Amygdala (tissue), 56 donors: ENCODE results near the gene C19orf67.
"Not testable (repeated sequence)": the region's sequence is repeated elsewhere in the genome, so short reads cannot be mapped to it uniquely, and the experiment has no call there.

Experiments used
- DNase-seq, 56 donors: peaks; one replicate each; lab custom pipeline; 2025; lab: John Stamatoyannopoulos, UW

Gene C19orf67

GRCh38 chr19:14035159-14035558 lies 50.4 kb downstream of the C19orf67 start:
- DNase-seq: not testable (repeated sequence)

GRCh38 chr19:14033946-14034345 lies 51.6 kb downstream of the C19orf67 start:
- no peak for DNase-seq

- DNase-seq: peak in 28 of 56 donors; percentile 6 to 57 (median 26)
Measured at GRCh38 chr19:14031719-14032480, 53.7 kb downstream of the C19orf67 start, which contains the start of gene IL27RA. Gene IL27RA, plus strand, starts transcription at chr19:14031762. Its CDS starts 111 bp downstream, at chr19:14031873.
